GM10266 (cell line): Measurements from ENCODE around the gene CCDC85B.

Experiments used
- DNase-seq: peaks from one replicate; pipeline ENCODE4 v3.0.0; 2012; ENCODE audit errors: extremely low spot score
- TF ChIP-seq, protein P1 (sequence below): IDR thresholded peaks from 2 replicates; pipeline ENCODE4 v1.5.1; 2012; ENCODE audit warnings: mild to moderate bottlenecking, low read depth; ENCODE audit not compliant: control insufficient read depth, insufficient read depth; ENCODE audit errors: missing control alignments

CCDC85B gene

DNA sequence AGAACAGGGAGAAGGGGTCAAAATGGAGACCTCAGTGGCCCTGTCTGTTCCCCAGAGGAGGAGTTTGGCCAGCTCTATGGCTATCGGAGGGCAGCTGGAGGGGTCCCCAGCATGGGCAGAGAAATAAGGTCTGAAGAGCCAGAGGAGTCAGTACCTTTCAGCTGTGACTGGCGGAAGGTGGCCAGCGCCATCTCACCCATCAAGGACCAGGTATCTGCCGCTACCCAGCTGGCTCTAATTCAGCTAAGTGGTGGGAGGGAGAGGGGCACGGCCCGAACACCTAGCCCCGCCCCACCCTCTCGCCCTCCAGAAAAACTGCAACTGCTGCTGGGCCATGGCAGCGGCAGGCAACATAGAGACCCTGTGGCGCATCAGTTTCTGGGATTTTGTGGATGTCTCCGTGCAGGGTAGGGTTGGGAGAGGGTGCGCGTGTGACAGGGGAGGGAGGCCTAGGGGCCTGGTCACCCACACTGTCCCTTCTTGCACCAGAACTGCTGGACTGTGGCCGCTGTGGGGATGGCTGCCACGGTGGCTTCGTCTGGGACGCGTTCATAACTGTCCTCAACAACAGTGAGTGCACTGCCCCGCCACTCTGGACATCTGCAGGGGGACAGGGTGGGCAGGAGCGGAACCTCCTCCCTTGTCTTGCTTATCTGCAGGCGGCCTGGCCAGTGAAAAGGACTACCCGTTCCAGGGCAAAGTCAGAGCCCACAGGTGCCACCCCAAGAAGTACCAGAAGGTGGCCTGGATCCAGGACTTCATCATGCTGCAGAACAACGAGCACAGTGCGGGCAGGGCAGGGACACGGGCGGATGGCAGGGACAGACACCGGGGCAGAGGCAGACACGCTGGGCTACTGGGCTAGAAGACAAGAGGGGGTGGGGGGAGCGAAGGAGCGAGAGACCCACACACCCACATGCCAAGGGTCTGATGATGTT, 8.1 kb upstream of the CCDC85B start:
- TF ChIP-seq, protein P1, sequence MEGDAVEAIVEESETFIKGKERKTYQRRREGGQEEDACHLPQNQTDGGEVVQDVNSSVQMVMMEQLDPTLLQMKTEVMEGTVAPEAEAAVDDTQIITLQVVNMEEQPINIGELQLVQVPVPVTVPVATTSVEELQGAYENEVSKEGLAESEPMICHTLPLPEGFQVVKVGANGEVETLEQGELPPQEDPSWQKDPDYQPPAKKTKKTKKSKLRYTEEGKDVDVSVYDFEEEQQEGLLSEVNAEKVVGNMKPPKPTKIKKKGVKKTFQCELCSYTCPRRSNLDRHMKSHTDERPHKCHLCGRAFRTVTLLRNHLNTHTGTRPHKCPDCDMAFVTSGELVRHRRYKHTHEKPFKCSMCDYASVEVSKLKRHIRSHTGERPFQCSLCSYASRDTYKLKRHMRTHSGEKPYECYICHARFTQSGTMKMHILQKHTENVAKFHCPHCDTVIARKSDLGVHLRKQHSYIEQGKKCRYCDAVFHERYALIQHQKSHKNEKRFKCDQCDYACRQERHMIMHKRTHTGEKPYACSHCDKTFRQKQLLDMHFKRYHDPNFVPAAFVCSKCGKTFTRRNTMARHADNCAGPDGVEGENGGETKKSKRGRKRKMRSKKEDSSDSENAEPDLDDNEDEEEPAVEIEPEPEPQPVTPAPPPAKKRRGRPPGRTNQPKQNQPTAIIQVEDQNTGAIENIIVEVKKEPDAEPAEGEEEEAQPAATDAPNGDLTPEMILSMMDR, result no peak
- no peak for DNase-seq

DNA sequence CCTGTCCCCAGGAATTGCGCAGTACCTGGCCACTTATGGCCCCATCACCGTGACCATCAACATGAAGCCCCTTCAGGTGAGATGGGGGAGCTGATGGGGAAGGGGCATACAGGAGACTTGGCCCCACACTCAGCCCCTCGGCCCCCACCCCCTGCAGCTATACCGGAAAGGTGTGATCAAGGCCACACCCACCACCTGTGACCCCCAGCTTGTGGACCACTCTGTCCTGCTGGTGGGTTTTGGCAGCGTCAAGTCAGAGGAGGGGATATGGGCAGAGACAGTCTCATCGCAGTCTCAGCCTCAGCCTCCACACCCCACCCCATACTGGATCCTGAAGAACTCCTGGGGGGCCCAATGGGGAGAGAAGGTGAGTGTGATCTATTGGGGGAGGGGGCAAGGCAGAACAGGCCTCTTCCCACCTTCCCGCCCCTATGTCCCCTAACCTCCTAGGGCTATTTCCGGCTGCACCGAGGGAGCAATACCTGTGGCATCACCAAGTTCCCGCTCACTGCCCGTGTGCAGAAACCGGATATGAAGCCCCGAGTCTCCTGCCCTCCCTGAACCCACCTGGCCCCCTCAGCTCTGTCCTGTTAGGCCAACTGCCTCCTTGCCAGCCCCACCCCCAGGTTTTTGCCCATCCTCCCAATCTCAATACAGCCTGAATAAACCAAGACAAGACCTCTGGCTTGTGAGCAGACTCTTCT, 7.3 kb upstream of the CCDC85B start:
- TF ChIP-seq, protein P1, result no peak
- no peak for DNase-seq

GRCh38 chr11:65883786-65884715, 6.4 kb upstream of the CCDC85B start:
- no peak for DNase-seq
- TF ChIP-seq, protein P1, result no peak

DNA sequence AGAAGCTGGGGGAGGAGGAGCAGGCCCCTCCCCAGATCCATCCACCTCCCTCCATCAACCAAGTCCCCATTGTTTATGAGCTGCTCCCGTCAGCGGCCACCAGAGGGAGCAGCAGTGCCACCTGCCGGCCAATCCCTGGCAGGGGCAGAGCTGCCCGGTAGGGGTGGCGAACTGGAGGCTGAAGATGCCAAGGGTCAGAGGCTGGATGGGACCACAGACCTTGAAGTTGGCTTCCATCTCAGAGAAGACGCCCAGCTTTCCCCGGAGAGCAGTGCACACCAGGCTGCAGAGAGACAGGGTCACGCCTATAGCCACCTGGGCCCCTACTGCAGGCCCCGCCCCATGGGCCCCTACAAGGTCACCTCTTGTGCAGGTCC, 5.8 kb upstream of the CCDC85B start:
- peak; percentile 85 for DNase-seq

DNA sequence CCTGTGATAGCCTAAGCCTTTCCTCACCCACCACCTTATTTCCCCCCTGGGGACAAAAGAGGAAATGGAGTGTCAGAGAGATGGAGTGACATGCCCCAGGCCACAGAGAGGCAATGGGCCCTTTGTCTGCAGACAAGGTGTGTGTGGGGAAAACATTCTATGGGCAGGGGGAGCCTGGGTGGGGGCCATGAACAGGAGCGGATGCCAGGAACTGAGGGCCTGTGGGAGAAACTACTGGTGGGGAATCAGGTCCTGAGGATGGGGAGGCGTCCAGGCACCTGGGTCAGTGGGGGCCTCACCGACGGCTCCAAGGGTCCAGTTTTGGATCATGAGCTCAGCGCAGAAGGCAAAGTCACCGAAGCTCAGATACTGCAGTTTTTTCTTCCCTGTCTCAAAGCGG, 5.2 kb upstream of the CCDC85B start:
- DNase-seq, result no peak
- TF ChIP-seq, protein P1, result no peak

More for the DNA sequence above, 5.8 kb upstream of the CCDC85B start:
- TF ChIP-seq, protein P1, result peak; percentile 100

DNA sequence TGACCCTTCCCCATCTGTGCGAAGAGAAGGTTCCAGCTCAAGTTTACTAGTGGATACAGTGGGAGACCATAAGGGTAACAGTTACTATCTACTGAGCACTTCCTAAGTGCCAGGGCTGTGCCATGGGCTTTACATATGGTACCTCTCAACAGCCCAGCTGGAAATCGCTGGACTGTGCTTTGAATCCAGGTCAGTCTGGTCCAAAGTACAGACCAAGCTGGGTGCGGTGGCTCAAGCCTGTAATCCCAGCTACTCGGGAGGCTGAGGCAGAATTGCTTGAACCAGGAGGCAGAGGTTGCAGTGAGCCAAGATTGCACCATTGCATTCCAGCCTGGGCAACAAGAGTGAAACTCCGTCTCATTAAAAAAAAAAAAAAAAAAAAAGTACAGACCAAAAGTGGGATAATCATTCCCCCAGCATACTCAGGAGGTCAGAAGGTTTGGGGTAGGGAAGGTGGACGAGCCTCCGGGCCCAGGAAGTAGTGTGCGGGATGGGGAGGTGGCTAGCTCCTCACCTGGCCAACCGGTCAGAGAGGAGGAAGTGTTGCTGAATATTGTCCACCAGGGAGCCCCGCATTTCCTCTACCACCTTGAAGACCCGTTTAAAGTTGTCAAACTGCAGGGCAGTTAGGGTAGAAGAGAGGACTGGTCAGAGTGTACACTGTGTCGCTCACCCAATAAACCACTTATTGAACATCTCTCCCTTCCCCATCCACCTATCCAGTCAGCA, 4.5 kb upstream of the CCDC85B start:
- no peak for DNase-seq
- TF ChIP-seq, protein P1, result no peak
